ENCODE results near the gene KIF5B. TPM values are rescaled to one million over a fixed set of nuclear protein-coding genes. Genes with fewer than 3 reads are reported as not detected.

KIF5B gene
- total RNA-seq, 1 experiment from 2014 or later = 84.4 TPM

DNA sequence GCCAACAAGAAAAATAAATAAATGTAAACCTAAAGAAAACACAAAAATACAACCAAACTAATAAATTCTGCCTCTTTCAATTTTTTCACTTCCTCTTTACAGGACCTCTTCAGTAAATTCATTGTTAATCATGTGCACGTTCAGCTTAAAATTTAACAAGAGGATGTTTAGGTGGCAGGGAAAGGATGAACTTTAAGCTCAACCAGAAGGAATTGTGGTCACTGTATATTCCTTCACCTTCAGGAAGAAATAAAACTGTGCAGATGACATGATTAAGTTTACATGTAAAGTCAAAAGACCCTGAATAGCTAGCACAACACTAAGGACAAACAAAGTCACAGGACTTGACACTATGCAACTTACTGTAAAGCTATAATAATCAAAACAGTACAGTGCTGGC lies 33.0 kb downstream of the KIF5B start:
- no peak overlapping the region for H3K9ac ChIP-seq (ENCODE audit: low read length)
- no peaks in the 10 kb centered on the region for H3K9me3 ChIP-seq (ENCODE audit: low read length)
- POLR2A ChIA-PET (ENCODE audit: unreplicated experiment) = no interaction called here
- CTCF ChIA-PET = no interaction called here
- no peak overlapping the region for H3K4me2 ChIP-seq (ENCODE audit: low read length)
- no peak overlapping the region for H2AFZ ChIP-seq (ENCODE audit: low read length)
- H3K27me3 ChIP-seq (ENCODE audit: low read length) = no peaks in the 10 kb centered on the region
- no peaks in the 10 kb centered on the region for H3K79me2 ChIP-seq (ENCODE audit: low read length)
- H3K4me3 ChIP-seq (ENCODE audit: low read length) = no peak overlapping the region
- no peak overlapping the region for H3K27ac ChIP-seq (ENCODE audit: low read length)
- no peaks in the 10 kb centered on the region for H3F3A ChIP-seq (ENCODE audit: low read length, unreplicated experiment)
- DNase-seq = no peak
- no peaks in the 10 kb centered on the region for H3K9me2 ChIP-seq (replicated peaks; ENCODE audit: low read length)
- no TSS peak for BruUV-seq (replicated peaks)
- no peaks in the 10 kb centered on the region for H3K4me1 ChIP-seq (ENCODE audit: insufficient read depth, low read length)
- intact Hi-C loops (cut with micrococcal nuclease) = no loop called here
- H4K20me1 ChIP-seq (ENCODE audit: low read length) = 0 out of 2 replicates have a peak, but pooled peaks cover 5% of the 10 kb centered on the region
- no peak for ATAC-seq
- peaks cover 60% of the 10 kb centered on the region for H3K36me3 ChIP-seq (ENCODE audit: low read depth, low read length)
- TF ChIP-seq, protein P1, sequence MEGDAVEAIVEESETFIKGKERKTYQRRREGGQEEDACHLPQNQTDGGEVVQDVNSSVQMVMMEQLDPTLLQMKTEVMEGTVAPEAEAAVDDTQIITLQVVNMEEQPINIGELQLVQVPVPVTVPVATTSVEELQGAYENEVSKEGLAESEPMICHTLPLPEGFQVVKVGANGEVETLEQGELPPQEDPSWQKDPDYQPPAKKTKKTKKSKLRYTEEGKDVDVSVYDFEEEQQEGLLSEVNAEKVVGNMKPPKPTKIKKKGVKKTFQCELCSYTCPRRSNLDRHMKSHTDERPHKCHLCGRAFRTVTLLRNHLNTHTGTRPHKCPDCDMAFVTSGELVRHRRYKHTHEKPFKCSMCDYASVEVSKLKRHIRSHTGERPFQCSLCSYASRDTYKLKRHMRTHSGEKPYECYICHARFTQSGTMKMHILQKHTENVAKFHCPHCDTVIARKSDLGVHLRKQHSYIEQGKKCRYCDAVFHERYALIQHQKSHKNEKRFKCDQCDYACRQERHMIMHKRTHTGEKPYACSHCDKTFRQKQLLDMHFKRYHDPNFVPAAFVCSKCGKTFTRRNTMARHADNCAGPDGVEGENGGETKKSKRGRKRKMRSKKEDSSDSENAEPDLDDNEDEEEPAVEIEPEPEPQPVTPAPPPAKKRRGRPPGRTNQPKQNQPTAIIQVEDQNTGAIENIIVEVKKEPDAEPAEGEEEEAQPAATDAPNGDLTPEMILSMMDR (conservative IDR thresholded peaks at IDR 0.05; ENCODE audit: low read depth, low read length) = no peak
- TF ChIP-seq EZH2phosphoT487 (IDR thresholded peaks at IDR 0.05; ENCODE audit: borderline replicate concordance, low read length) = no peak
- no peak for TF ChIP-seq EZH2 (IDR thresholded peaks at IDR 0.05; ENCODE audit: low read length, unreplicated experiment)

- Histone ChIP-seq H3K79me2 (ENCODE audit: low read length) (no peaks in the 10 kb centered on the region), H3F3A (ENCODE audit: low read length, unreplicated experiment) (no peaks in the 10 kb centered on the region), H3K9me3 (ENCODE audit: low read length) (no peaks in the 10 kb centered on the region), H2AFZ (ENCODE audit: low read length) (no peak overlapping the region), H3K4me3 (ENCODE audit: low read length) (no peak overlapping the region), H4K20me1 (ENCODE audit: low read length) (no peaks in the 10 kb centered on the region), H3K27ac (ENCODE audit: low read length) (no peak overlapping the region), H3K9ac (ENCODE audit: low read length) (no peak overlapping the region), H3K4me2 (ENCODE audit: low read length) (no peak overlapping the region), H3K27me3 (ENCODE audit: low read length) (no peaks in the 10 kb centered on the region), H3K36me3 (ENCODE audit: low read depth, low read length) (peaks cover 65% of the 10 kb centered on the region), H3K9me2 (replicated peaks; ENCODE audit: low read length) (no peaks in the 10 kb centered on the region), H3K4me1 (ENCODE audit: insufficient read depth, low read length) (no peaks in the 10 kb centered on the region)
- POLR2A ChIA-PET (ENCODE audit: unreplicated experiment) = no interaction called here
- no peak for ATAC-seq
- intact Hi-C loops (cut with micrococcal nuclease) = no loop called here
- DNase-seq = no peak
- BruUV-seq (replicated peaks) = no TSS peak
- CTCF ChIA-PET = no interaction called here
- TF ChIP-seq EZH2 (IDR thresholded peaks at IDR 0.05; ENCODE audit: low read length, unreplicated experiment) (no peak), EZH2phosphoT487 (IDR thresholded peaks at IDR 0.05; ENCODE audit: borderline replicate concordance, low read length) (no peak)
- TF ChIP-seq, protein P1 (conservative IDR thresholded peaks at IDR 0.05; ENCODE audit: low read depth, low read length) = no peak
Observed at GRCh38 chr10:32017044-32017443, 39.2 kb downstream of the KIF5B start.

DNA sequence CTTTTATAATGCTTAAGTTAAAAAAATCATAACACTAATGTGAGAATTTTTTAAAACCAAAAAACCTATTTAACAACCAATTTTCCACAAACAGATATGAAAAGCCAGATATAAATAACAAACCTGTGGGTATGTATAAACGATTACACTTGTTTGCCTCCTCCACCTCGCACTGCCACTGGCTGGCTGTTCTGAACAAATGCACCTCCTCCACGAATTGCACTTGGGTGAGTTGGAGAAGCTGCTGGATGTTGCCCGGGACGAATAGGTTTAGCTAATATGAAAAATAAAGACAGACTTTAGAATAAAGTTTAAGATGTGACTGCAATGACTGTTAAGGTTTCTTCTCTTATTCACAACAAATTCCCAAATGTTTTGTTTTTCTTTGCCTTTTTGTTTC lies 40.8 kb downstream of the KIF5B start:
- H3K27ac ChIP-seq (ENCODE audit: low read length) = no peak overlapping the region
- BruUV-seq (replicated peaks) = no TSS peak
- intact Hi-C loops (cut with micrococcal nuclease) = no loop called here
- H3F3A ChIP-seq (ENCODE audit: low read length, unreplicated experiment) = no peaks in the 10 kb centered on the region
- DNase-seq = no peak
- ATAC-seq = no peak
- no peak overlapping the region for H3K4me2 ChIP-seq (ENCODE audit: low read length)
- ChIA-PET CTCF (no interaction called here), POLR2A (ENCODE audit: unreplicated experiment) (no interaction called here)
- H3K27me3 ChIP-seq (ENCODE audit: low read length) = no peaks in the 10 kb centered on the region
- H3K4me3 ChIP-seq (ENCODE audit: low read length) = no peak overlapping the region
- TF ChIP-seq EZH2 (IDR thresholded peaks at IDR 0.05; ENCODE audit: low read length, unreplicated experiment) = no peak
- TF ChIP-seq EZH2phosphoT487 (IDR thresholded peaks at IDR 0.05; ENCODE audit: borderline replicate concordance, low read length) = no peak
- TF ChIP-seq, protein P1 (conservative IDR thresholded peaks at IDR 0.05; ENCODE audit: low read depth, low read length) = no peak
- no peaks in the 10 kb centered on the region for H3K9me3 ChIP-seq (ENCODE audit: low read length)
- H4K20me1 ChIP-seq (ENCODE audit: low read length) = no peaks in the 10 kb centered on the region
- H3K4me1 ChIP-seq (ENCODE audit: insufficient read depth, low read length) = no peaks in the 10 kb centered on the region
- H3K36me3 ChIP-seq (ENCODE audit: low read depth, low read length) = peaks cover 61% of the 10 kb centered on the region
- H3K79me2 ChIP-seq (ENCODE audit: low read length) = no peaks in the 10 kb centered on the region
- H3K9ac ChIP-seq (ENCODE audit: low read length) = no peak overlapping the region
- H2AFZ ChIP-seq (ENCODE audit: low read length) = no peak overlapping the region
- H3K9me2 ChIP-seq (replicated peaks; ENCODE audit: low read length) = no peaks in the 10 kb centered on the region

Measured in PC-3 (cell line).